K562 (cell line): Measurements from ENCODE around the gene SLC29A3. TPM values are rescaled to one million over a fixed set of nuclear protein-coding genes. Genes with fewer than 3 reads are reported as not detected.
A peak's percentile ranks its signal among the peaks of the same experiment; 100 is the strongest.

Experiments
- BRF1 ChIP-seq: IDR thresholded peaks from 3 replicates; pipeline ENCODE4 v1.6.1; 2011; ENCODE audit warnings: borderline replicate concordance, mild to moderate bottlenecking; ENCODE audit not compliant: insufficient read length; ENCODE audit errors: extremely low read depth
- ELF1 ChIP-seq: fragments of 200-800 bp; sonication (Bioruptor generic); IDR thresholded peaks from 2 replicates; pipeline ENCODE4 v1.6.1; 2016; ENCODE audit warnings: missing genetic modification characterization, missing compliant biosample characterization
- PCBP1 ChIP-seq: fragments of 200-400 bp; formaldehyde crosslinking; IDR thresholded peaks from 2 replicates; pipeline ENCODE4 v1.6.1; 2018; ENCODE audit warnings: mild to moderate bottlenecking, low read depth, low read length; ENCODE audit not compliant: poor library complexity, severe bottlenecking
- RAD51 ChIP-seq: fragments of 450-650 bp; IDR thresholded peaks from 2 replicates; pipeline ENCODE4 v1.7.1; 2016; ENCODE audit warnings: low read depth, mild to moderate bottlenecking, borderline replicate concordance
- SMARCE1 ChIP-seq: fragments of 450-650 bp; IDR thresholded peaks from 2 replicates; pipeline ENCODE4 v1.7.1; 2016; ENCODE audit warnings: mild to moderate bottlenecking
- TEAD1 ChIP-seq, 2 experiments: fragments of 450-650 bp in 1 of 2; sonication (generic) in 1 of 2; formaldehyde crosslinking; IDR thresholded peaks; 2 replicates each; pipeline versions ENCODE4 v1.4.0 to v1.8.0; 2020 to 2022; ENCODE audit warnings: mild to moderate bottlenecking in 2 of 2, missing genetic modification reagents in 1 of 2
- YBX1 ChIP-seq: fragments of 450-650 bp; IDR thresholded peaks from 2 replicates; pipeline ENCODE4 v1.7.1; 2016; ENCODE audit warnings: mild to moderate bottlenecking
- ZNF398 ChIP-seq: fragments of 250-450 bp; sonication (Bioruptor Pico); IDR thresholded peaks from 2 replicates; pipeline ENCODE4 v1.8.0; 2021; ENCODE audit warnings: moderate library complexity, mild to moderate bottlenecking, inconsistent platforms
- polyA plus RNA-seq, 8 experiments: library from polyadenylated mRNA; depleted of rRNA in 4 of 8; stranded (reverse) in 5 of 8; unstranded in 3 of 8; fragments of >200 nt; fragmentation: Nextera tagmentation in 2 of 8; fragmentation: Illumina TruSeq in 1 of 8; extraction: Ambion mirVana in 2 of 8; extraction: Trizol in 1 of 8; gene quantifications; 2 replicates each; pipeline versions ENCODE4 v1.2.1 to v1.2.3, GENCODE V29; 2011 to 2014; ENCODE audit warnings: inconsistent platforms in 1 of 8, missing spikeins in 1 of 8
- total RNA-seq, 7 experiments: library from RNA; depleted of rRNA in 6 of 7; stranded (reverse); fragments of >200 nt in 6 of 7; fragmentation: Illumina TruSeq in 2 of 7; extraction: Trizol in 2 of 7; gene quantifications; 2 replicates each; pipeline versions ENCODE4 v1.2.1 to v1.2.3, GENCODE V29; 2011 to 2021; ENCODE audit warnings: low replicate concordance in 1 of 7
- TF ChIP-seq, protein P1 (sequence below): IDR thresholded peaks from 2 replicates; pipeline ENCODE4 v1.6.1; 2014; ENCODE audit warnings: antibody characterized with exemption
- TF ChIP-seq, protein P2 (sequence below), 2 experiments: fragments of 250-450 bp in 1 of 2; fragments of 450-650 bp in 1 of 2; sonication (Bioruptor Pico) in 1 of 2; IDR thresholded peaks; 2 replicates each; pipeline versions ENCODE4 v1.6.1 to v1.8.0; 2016 to 2021; ENCODE audit warnings: mild to moderate bottlenecking in 2 of 2, moderate library complexity in 2 of 2, missing compliant biosample characterization in 1 of 2, missing genetic modification characterization in 1 of 2
- TF ChIP-seq, protein P3 (sequence below): fragments of 450-650 bp; IDR thresholded peaks from 2 replicates; pipeline ENCODE4 v1.6.1; 2016; ENCODE audit warnings: mild to moderate bottlenecking, moderate library complexity

SLC29A3 gene
- total and polyA plus RNA-seq, 9 of the 15 experiments (the other 6 are each of a cell fraction or from before 2014, with no cell fraction given), result 2.1 to 10.7 (median 4.6) TPM

- TF ChIP-seq SMARCE1 (peak; percentile 75; the same call in 1 of the 2 replicates), PCBP1 (peak; percentile 57), ZNF398 (no peak), ELF1 (tag) (peak; percentile 77), RAD51 (no peak), BRF1 (no peak), YBX1 (no peak), TEAD1 (CRISPR knock-in tag; IDR thresholded peaks at IDR 0.05) (no peak)
- TF ChIP-seq, protein P1, sequence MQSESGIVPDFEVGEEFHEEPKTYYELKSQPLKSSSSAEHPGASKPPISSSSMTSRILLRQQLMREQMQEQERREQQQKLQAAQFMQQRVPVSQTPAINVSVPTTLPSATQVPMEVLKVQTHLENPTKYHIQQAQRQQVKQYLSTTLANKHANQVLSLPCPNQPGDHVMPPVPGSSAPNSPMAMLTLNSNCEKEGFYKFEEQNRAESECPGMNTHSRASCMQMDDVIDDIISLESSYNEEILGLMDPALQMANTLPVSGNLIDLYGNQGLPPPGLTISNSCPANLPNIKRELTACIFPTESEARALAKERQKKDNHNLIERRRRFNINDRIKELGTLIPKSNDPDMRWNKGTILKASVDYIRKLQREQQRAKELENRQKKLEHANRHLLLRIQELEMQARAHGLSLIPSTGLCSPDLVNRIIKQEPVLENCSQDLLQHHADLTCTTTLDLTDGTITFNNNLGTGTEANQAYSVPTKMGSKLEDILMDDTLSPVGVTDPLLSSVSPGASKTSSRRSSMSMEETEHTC, result no peak
- TF ChIP-seq, protein P2, sequence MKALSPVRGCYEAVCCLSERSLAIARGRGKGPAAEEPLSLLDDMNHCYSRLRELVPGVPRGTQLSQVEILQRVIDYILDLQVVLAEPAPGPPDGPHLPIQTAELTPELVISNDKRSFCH (CRISPR knock-in tag; IDR thresholded peaks at IDR 0.05), result no peak
- TF ChIP-seq, protein P2 (tag; IDR thresholded peaks at IDR 0.05), result peak; percentile 59; the same call in 1 of the 2 replicates
- TF ChIP-seq, protein P3, sequence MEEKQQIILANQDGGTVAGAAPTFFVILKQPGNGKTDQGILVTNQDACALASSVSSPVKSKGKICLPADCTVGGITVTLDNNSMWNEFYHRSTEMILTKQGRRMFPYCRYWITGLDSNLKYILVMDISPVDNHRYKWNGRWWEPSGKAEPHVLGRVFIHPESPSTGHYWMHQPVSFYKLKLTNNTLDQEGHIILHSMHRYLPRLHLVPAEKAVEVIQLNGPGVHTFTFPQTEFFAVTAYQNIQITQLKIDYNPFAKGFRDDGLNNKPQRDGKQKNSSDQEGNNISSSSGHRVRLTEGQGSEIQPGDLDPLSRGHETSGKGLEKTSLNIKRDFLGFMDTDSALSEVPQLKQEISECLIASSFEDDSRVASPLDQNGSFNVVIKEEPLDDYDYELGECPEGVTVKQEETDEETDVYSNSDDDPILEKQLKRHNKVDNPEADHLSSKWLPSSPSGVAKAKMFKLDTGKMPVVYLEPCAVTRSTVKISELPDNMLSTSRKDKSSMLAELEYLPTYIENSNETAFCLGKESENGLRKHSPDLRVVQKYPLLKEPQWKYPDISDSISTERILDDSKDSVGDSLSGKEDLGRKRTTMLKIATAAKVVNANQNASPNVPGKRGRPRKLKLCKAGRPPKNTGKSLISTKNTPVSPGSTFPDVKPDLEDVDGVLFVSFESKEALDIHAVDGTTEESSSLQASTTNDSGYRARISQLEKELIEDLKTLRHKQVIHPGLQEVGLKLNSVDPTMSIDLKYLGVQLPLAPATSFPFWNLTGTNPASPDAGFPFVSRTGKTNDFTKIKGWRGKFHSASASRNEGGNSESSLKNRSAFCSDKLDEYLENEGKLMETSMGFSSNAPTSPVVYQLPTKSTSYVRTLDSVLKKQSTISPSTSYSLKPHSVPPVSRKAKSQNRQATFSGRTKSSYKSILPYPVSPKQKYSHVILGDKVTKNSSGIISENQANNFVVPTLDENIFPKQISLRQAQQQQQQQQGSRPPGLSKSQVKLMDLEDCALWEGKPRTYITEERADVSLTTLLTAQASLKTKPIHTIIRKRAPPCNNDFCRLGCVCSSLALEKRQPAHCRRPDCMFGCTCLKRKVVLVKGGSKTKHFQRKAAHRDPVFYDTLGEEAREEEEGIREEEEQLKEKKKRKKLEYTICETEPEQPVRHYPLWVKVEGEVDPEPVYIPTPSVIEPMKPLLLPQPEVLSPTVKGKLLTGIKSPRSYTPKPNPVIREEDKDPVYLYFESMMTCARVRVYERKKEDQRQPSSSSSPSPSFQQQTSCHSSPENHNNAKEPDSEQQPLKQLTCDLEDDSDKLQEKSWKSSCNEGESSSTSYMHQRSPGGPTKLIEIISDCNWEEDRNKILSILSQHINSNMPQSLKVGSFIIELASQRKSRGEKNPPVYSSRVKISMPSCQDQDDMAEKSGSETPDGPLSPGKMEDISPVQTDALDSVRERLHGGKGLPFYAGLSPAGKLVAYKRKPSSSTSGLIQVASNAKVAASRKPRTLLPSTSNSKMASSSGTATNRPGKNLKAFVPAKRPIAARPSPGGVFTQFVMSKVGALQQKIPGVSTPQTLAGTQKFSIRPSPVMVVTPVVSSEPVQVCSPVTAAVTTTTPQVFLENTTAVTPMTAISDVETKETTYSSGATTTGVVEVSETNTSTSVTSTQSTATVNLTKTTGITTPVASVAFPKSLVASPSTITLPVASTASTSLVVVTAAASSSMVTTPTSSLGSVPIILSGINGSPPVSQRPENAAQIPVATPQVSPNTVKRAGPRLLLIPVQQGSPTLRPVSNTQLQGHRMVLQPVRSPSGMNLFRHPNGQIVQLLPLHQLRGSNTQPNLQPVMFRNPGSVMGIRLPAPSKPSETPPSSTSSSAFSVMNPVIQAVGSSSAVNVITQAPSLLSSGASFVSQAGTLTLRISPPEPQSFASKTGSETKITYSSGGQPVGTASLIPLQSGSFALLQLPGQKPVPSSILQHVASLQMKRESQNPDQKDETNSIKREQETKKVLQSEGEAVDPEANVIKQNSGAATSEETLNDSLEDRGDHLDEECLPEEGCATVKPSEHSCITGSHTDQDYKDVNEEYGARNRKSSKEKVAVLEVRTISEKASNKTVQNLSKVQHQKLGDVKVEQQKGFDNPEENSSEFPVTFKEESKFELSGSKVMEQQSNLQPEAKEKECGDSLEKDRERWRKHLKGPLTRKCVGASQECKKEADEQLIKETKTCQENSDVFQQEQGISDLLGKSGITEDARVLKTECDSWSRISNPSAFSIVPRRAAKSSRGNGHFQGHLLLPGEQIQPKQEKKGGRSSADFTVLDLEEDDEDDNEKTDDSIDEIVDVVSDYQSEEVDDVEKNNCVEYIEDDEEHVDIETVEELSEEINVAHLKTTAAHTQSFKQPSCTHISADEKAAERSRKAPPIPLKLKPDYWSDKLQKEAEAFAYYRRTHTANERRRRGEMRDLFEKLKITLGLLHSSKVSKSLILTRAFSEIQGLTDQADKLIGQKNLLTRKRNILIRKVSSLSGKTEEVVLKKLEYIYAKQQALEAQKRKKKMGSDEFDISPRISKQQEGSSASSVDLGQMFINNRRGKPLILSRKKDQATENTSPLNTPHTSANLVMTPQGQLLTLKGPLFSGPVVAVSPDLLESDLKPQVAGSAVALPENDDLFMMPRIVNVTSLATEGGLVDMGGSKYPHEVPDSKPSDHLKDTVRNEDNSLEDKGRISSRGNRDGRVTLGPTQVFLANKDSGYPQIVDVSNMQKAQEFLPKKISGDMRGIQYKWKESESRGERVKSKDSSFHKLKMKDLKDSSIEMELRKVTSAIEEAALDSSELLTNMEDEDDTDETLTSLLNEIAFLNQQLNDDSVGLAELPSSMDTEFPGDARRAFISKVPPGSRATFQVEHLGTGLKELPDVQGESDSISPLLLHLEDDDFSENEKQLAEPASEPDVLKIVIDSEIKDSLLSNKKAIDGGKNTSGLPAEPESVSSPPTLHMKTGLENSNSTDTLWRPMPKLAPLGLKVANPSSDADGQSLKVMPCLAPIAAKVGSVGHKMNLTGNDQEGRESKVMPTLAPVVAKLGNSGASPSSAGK, result no peak
These were observed at the start of gene SLC29A3 (continued) for GRCh38 chr10:71319042-71319799.
